Type B pancreatic cell (in vitro differentiated cells): ENCODE measurements around the gene FAM222B. TPM values are rescaled to one million over a fixed set of nuclear protein-coding genes. Genes with fewer than 3 reads are reported as not detected.
A peak's percentile ranks its signal among the peaks of the same experiment; 100 is the strongest.

Experiments used
- DNase-seq: peaks from one replicate; pipeline ENCODE4 v3.0.0; 2021; ENCODE audit warnings: mixed read lengths; ENCODE audit not compliant: unreplicated experiment; ENCODE audit errors: extremely low spot score
- H3K27ac Mint-ChIP-seq: 2 replicates; pipeline ENCODE4 v1.8.0; 2021; ENCODE audit warnings: mild to moderate bottlenecking, mixed read lengths
- H3K27me3 Mint-ChIP-seq: 2 replicates; pipeline ENCODE4 v1.8.0; 2021; ENCODE audit warnings: mixed read lengths
- H3K36me3 Mint-ChIP-seq: 2 replicates; pipeline ENCODE4 v1.8.0; 2021; ENCODE audit warnings: mixed read lengths
- H3K4me1 Mint-ChIP-seq: one replicate; pipeline ENCODE4 v1.8.0; 2021; ENCODE audit warnings: mixed read lengths; ENCODE audit not compliant: unreplicated experiment
- H3K4me3 Mint-ChIP-seq: 2 replicates; pipeline ENCODE4 v1.8.0; 2021; ENCODE audit warnings: mild to moderate bottlenecking, mixed read lengths
- H3K9me3 Mint-ChIP-seq: 2 replicates; pipeline ENCODE4 v1.8.0; 2021; ENCODE audit warnings: mixed read lengths
- CTCF ChIP-seq: fragments of 200-600 bp; sonication (generic); conservative IDR thresholded peaks from 2 replicates; pipeline ENCODE4 v1.5.0; 2021; ENCODE audit warnings: antibody characterized with exemption, mild to moderate bottlenecking
- total RNA-seq: library from RNA; stranded (reverse); gene quantifications from 2 replicates; pipeline ENCODE4 v1.2.1, GENCODE V29; 2021; ENCODE audit warnings: low replicate concordance

FAM222B gene
- total RNA-seq, 1 donor from 2014 or later, result 28.7 TPM

GRCh38 chr17:28733346-28733745 is 109.2 kb downstream of the FAM222B start:
- H3K27ac Mint-ChIP-seq, result no peak overlapping the region
- peaks cover 12% of the 10 kb centered on the region for H3K4me1 Mint-ChIP-seq
- H3K36me3 Mint-ChIP-seq, result peaks cover 7% of the 10 kb centered on the region
- no peak overlapping the region for H3K4me3 Mint-ChIP-seq
- H3K27me3 Mint-ChIP-seq, result no peaks in the 10 kb centered on the region
- H3K9me3 Mint-ChIP-seq, result peaks cover 4% of the 10 kb centered on the region
- TF ChIP-seq CTCF, result no peak
- no peak for DNase-seq

- H3K27ac Mint-ChIP-seq, result peak overlapping the region; percentile 35
- peaks cover 4% of the 10 kb centered on the region for H3K9me3 Mint-ChIP-seq
- H3K4me1 Mint-ChIP-seq, result peaks cover 15% of the 10 kb centered on the region
- H3K27me3 Mint-ChIP-seq, result no peaks in the 10 kb centered on the region
- no peak for DNase-seq
- no peak for TF ChIP-seq CTCF
- peaks cover 4% of the 10 kb centered on the region for H3K36me3 Mint-ChIP-seq
- peak overlapping the region; percentile 6 for H3K4me3 Mint-ChIP-seq
Observed at GRCh38 chr17:28729950-28730330, 112.7 kb downstream of the FAM222B start.

GRCh38 chr17:28728364-28729200 is 114.0 kb downstream of the FAM222B start, which contains the start of gene NEK8:
NEK8 (plus strand) TSS chr17:28728788; CDS start chr17:28728814, 26 bp downstream.
- peaks cover 4% of the 10 kb centered on the region for H3K9me3 Mint-ChIP-seq

GRCh38 chr17:28726627-28727491 is 115.7 kb downstream of the FAM222B start:
- Mint-ChIP-seq H3K4me3 (peak overlapping the region; percentile 96), H3K36me3 (peaks cover 19% of the 10 kb centered on the region), H3K27ac (peak overlapping the region; percentile 100), H3K4me1 (peaks cover 33% of the 10 kb centered on the region), H3K9me3 (peaks cover 4% of the 10 kb centered on the region), H3K27me3 (no peaks in the 10 kb centered on the region)
- peak; percentile 98 for DNase-seq
- peak; percentile 99 for TF ChIP-seq CTCF

More at GRCh38 chr17:28728364-28729200, 114.0 kb downstream of the FAM222B start, which contains the start of gene NEK8:
- Mint-ChIP-seq H3K4me3 (peak within 1 kb of the TSS; percentile 96), H3K4me1 (peaks cover 27% of the 10 kb centered on the region), H3K36me3 (peaks cover 13% of the 10 kb centered on the region), H3K27me3 (no peaks in the 10 kb centered on the region), H3K27ac (peak within 1 kb of the TSS; percentile 100)
- peak; percentile 96 for DNase-seq
- TF ChIP-seq CTCF, result no peak

- TF ChIP-seq CTCF, result no peak
- Mint-ChIP-seq H3K27ac (peak within 1 kb of the TSS; percentile 100), H3K4me3 (peak within 1 kb of the TSS; percentile 96), H3K4me1 (peaks cover 38% of the 10 kb centered on the region), H3K27me3 (no peaks in the 10 kb centered on the region), H3K9me3 (peaks cover 4% of the 10 kb centered on the region), H3K36me3 (peaks cover 22% of the 10 kb centered on the region)
- DNase-seq, result peak; percentile 81
Observed at GRCh38 chr17:28726226-28726626, 116.4 kb downstream of the FAM222B start, which contains the start of gene TLCD1. TLCD1 (minus strand) TSS chr17:28726233; CDS start chr17:28726097, 136 bp downstream.
